Measurements from ENCODE around the gene TARBP1.

- TF ChIP-seq EZH2phosphoT487 (IDR thresholded peaks at IDR 0.05; ENCODE audit: borderline replicate concordance, low read depth, low read length) (no peak), CTCF (conservative IDR thresholded peaks at IDR 0.05; ENCODE audit: low read length) (no peak)
Measured at GRCh38 chr1:234371414-234371813, 107.6 kb downstream of the TARBP1 start.

All from OCI-LY7 (cell line).